ENCODE measurements around the gene VRK3. TPM values are rescaled to one million over a fixed set of nuclear protein-coding genes. Genes with fewer than 3 reads are reported as not detected.

The VRK3 gene
- total RNA-seq, 2 donors from 2014 or later, result 50.0 to 77.7 TPM

DNA sequence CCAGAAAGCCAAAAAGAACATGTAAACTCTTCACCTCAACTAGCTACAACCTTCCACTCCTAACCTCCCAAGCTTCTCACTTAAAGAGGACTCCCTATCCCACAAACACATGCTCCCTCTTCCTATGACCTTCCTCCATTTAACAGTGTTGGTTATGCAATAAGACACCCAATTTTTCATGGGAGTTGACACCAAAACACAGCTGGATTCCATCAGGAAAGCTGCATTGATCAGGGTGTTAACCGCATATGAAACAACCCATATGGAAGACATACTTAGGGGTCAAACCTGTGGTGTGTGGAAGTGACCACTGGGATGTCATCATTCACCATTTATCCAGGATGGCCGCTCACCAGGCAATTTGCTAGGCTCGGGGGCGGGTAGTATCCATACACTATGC, 22.5 kb upstream of the VRK3 start:
- peaks cover 7% of the 10 kb centered on the region for H3K9me3 ChIP-seq
- peaks cover 4% of the 10 kb centered on the region for H3K4me1 ChIP-seq
- peaks cover 21% of the 10 kb centered on the region for H3K36me3 ChIP-seq
- TF ChIP-seq, protein P1, sequence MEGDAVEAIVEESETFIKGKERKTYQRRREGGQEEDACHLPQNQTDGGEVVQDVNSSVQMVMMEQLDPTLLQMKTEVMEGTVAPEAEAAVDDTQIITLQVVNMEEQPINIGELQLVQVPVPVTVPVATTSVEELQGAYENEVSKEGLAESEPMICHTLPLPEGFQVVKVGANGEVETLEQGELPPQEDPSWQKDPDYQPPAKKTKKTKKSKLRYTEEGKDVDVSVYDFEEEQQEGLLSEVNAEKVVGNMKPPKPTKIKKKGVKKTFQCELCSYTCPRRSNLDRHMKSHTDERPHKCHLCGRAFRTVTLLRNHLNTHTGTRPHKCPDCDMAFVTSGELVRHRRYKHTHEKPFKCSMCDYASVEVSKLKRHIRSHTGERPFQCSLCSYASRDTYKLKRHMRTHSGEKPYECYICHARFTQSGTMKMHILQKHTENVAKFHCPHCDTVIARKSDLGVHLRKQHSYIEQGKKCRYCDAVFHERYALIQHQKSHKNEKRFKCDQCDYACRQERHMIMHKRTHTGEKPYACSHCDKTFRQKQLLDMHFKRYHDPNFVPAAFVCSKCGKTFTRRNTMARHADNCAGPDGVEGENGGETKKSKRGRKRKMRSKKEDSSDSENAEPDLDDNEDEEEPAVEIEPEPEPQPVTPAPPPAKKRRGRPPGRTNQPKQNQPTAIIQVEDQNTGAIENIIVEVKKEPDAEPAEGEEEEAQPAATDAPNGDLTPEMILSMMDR (IDR thresholded peaks at IDR 0.05), result no peak
- H3K9ac ChIP-seq (ENCODE audit: low read depth in 2 of 2, low read length in 2 of 2), result no peak overlapping the region
- no peak overlapping the region for H3K4me3 ChIP-seq
- intact Hi-C loops (cut with DNase I), result no loop called here
- DNase-seq, result no peak
- no peak overlapping the region for H3K27ac ChIP-seq
- H3K27me3 ChIP-seq, result no peaks in the 10 kb centered on the region

DNA sequence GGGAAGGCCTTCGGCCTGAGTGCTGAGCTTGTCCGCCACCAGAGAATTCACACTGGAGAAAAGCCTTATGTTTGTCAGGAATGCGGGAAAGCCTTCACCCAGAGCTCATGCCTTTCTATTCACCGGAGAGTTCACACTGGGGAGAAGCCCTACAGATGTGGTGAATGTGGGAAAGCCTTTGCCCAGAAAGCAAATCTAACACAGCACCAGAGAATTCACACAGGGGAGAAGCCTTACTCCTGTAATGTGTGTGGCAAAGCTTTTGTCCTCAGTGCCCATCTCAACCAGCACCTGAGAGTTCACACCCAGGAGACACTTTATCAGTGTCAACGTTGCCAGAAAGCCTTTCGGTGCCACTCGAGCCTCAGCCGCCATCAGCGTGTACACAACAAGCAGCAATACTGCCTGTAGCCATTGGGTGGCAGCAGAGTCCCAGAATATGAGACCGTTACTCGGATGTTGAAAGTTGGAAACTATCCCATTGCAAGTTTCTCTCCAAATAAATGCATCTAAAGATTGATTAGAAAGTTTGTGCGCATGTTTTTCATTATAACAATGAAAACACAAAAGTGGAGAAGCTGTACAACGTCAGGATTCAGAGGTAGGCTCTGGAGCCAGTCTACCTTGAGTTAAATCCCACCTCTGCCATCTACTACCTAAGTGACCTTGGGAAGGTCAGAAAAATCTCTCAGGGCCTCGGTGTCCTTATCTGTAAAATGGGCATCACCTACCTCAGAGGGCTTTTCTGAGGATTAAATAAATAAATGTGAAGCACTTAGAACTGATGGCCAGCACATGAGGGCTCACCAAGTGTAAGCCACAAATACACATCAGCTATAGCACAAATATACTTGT, 21.7 kb upstream of the VRK3 start:
- H3K36me3 ChIP-seq, result peaks cover 28% of the 10 kb centered on the region
- peak; percentile 63 for DNase-seq
- no peak overlapping the region for H3K9ac ChIP-seq (ENCODE audit: low read depth in 2 of 2, low read length in 2 of 2)
- intact Hi-C loops (cut with DNase I), result no loop called here
- TF ChIP-seq, protein P1 (IDR thresholded peaks at IDR 0.05), result peak; percentile 53
- no peak overlapping the region for H3K4me3 ChIP-seq
- H3K9me3 ChIP-seq, result peaks cover 7% of the 10 kb centered on the region
- no peak overlapping the region for H3K27ac ChIP-seq
- H3K4me1 ChIP-seq, result peaks cover 4% of the 10 kb centered on the region
- H3K27me3 ChIP-seq, result no peaks in the 10 kb centered on the region

DNA sequence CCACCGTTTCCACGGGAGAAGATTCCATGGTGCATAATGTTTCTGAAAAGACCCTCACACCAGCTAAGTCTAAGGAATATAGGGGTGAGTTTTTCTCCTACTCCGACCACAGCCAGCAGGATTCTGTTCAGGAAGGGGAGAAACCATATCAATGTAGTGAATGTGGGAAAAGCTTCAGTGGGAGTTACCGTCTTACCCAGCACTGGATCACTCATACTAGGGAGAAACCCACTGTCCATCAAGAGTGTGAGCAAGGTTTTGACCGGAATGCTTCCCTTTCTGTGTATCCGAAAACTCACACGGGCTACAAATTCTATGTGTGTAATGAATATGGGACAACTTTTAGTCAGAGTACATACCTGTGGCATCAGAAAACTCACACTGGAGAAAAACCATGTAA, 19.8 kb upstream of the VRK3 start:
- TF ChIP-seq, protein P1 (IDR thresholded peaks at IDR 0.05), result no peak
- Histone ChIP-seq H3K9ac (ENCODE audit: low read depth in 2 of 2, low read length in 2 of 2) (peak overlapping the region in 1 of 2 donors; percentile 2), H3K4me3 (no peak overlapping the region), H3K27me3 (no peaks in the 10 kb centered on the region), H3K4me1 (no peaks in the 10 kb centered on the region), H3K27ac (no peak overlapping the region), H3K36me3 (peaks cover 28% of the 10 kb centered on the region), H3K9me3 (peaks cover 7% of the 10 kb centered on the region)
- intact Hi-C loops (cut with DNase I), result no loop called here
- no peak for DNase-seq

DNA sequence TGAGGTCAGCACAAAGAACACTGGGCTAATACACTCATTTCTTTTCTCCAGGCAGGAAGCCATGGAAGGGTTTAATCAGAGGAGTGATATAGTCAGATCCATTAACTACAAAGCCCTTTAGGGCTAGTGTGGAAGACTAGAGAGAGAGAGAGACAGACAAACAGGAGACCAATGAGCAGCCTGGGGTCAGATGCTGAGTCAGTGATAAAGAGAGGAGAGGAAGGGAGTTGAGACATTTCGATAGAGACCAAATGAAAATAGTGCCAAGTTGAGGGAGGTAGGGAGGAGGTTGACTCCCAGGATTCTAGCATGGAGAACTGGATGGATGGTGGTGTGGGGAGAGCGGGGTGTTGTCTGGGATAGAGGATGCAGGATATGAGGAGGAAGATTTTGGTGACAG, 18.8 kb upstream of the VRK3 start:
- peaks cover 34% of the 10 kb centered on the region for H3K36me3 ChIP-seq
- H3K9me3 ChIP-seq, result peaks cover 7% of the 10 kb centered on the region
- TF ChIP-seq, protein P1 (IDR thresholded peaks at IDR 0.05), result no peak

DNA sequence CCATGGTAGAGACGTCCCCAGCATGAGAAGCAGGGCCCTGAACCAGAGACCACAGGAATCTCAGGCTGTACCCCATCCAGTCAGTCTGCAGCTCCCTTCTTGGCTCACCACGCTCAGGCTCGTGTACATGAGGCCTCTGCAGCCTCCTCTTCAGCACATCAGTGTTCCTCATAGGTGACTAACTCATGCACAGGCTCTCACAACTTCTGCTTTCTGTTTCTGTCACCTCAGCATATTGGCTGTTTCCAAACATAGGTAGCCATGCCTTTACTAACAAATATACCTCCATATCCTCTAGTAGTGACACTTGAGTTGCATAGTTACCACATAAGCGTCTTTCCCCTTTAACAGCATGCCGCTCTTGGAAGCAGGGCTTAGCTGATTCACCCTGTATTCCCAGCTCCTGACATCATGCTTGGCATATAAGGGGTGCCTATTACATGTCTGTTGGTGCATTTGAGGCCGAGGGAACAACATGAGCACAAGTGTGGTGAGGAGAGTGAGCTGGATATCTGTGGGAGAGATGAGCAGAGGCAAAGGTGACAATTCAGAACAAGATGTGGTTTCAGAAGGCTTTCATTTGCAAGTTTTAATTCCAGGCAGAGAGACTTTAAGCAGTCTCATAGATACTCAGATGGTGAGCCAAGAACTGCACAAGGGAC, 17.3 kb upstream of the VRK3 start:
- intact Hi-C loops (cut with DNase I), result no loop called here
- no peaks in the 10 kb centered on the region for H3K27me3 ChIP-seq
- DNase-seq, result no peak
- peaks cover 7% of the 10 kb centered on the region for H3K9me3 ChIP-seq
- H3K36me3 ChIP-seq, result peaks cover 35% of the 10 kb centered on the region
- H3K4me3 ChIP-seq, result no peak overlapping the region
- H3K4me1 ChIP-seq, result no peaks in the 10 kb centered on the region
- H3K9ac ChIP-seq (ENCODE audit: low read depth in 2 of 2, low read length in 2 of 2), result no peak overlapping the region
- H3K27ac ChIP-seq, result no peak overlapping the region
- TF ChIP-seq, protein P1 (IDR thresholded peaks at IDR 0.05), result no peak

More for the DNA sequence above, 18.8 kb upstream of the VRK3 start:
- DNase-seq, result no peak
- Histone ChIP-seq H3K9ac (ENCODE audit: low read depth in 2 of 2, low read length in 2 of 2) (no peak overlapping the region), H3K4me1 (no peaks in the 10 kb centered on the region), H3K4me3 (no peak overlapping the region), H3K27ac (no peak overlapping the region), H3K27me3 (no peaks in the 10 kb centered on the region)
- intact Hi-C loops (cut with DNase I), result no loop called here
